ENCODE measurements around the gene B3GNT8. TPM values are rescaled to one million over a fixed set of nuclear protein-coding genes. Genes with fewer than 3 reads are reported as not detected.
"Not testable (repeated sequence)": the region's sequence is repeated elsewhere in the genome, so short reads cannot be mapped to it uniquely, and the experiment has no call there.

B3GNT8 gene
- polyA plus RNA-seq, 6 donors from 2014 or later = 0.26 to 0.93 (median 0.35) TPM; not detected in 2

GRCh38 chr19:41420101-41420880, 6.9 kb downstream of the B3GNT8 start:
- Mint-ChIP-seq H3K27me3 (no peaks in the 10 kb centered on the region), H3K4me1 (peaks cover 0 to 10% (median 0%) of the 10 kb centered on the region in 3 donors), H3K27ac (no peak overlapping the region), H3K36me3 (peaks cover 0 to 24% of the 10 kb centered on the region in 2 donors), H3K9me3 (no peaks in the 10 kb centered on the region), H3K4me3 (peak overlapping the region in 1 of 8 donors; percentile 5)
- DNase-seq = no peak
- no peak for ATAC-seq (ENCODE audit: low read depth in 2 of 2)

DNA sequence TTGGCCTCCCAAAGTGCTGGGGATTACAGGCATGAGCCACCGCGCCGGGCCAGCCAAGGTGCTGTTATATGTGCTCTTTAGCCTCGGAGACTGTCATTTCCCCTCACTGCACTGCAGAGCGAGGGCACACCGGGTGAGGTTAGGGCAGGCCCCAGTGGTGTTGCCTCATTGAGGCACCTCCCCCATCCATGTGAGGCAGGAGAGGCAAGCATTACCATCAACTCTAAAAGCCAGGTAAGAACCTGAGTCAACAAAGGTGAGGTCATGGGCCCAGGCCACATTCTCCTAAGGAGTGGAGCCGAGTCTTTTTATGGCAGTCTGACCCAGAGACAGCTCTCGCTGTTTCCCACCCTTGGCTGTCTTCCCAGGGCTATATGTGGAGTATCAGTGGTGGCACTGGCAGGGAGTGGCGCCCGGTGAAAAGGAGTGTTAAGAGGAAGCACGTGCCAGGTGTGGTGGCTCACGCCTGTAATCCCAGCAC, 10.9 kb downstream of the B3GNT8 start:
- peak overlapping the region in 2 of 6 donors; percentile 38 to 52 for H3K27ac Mint-ChIP-seq
- no peaks in the 10 kb centered on the region for H3K27me3 Mint-ChIP-seq
- no peak overlapping the region for H3K4me3 Mint-ChIP-seq
- peaks cover 0 to 15% of the 10 kb centered on the region in 2 donors for H3K36me3 Mint-ChIP-seq
- no peak for ATAC-seq (ENCODE audit: low read depth in 2 of 2)
- peaks cover 0 to 11% (median 3%) of the 10 kb centered on the region in 3 donors for H3K4me1 Mint-ChIP-seq
- no peak for DNase-seq
- no peaks in the 10 kb centered on the region for H3K9me3 Mint-ChIP-seq

GRCh38 chr19:41415154-41415571, 12.0 kb downstream of the B3GNT8 start:
- Mint-ChIP-seq H3K9me3 (no peaks in the 10 kb centered on the region), H3K4me3 (no peak overlapping the region), H3K36me3 (peaks cover 0 to 9% of the 10 kb centered on the region in 2 donors), H3K4me1 (peaks cover 1 to 10% (median 8%) of the 10 kb centered on the region in 3 donors), H3K27me3 (no peaks in the 10 kb centered on the region), H3K27ac (no peak overlapping the region)
- ATAC-seq (ENCODE audit: low read depth in 2 of 2) = no peak
- no peak for DNase-seq

DNA sequence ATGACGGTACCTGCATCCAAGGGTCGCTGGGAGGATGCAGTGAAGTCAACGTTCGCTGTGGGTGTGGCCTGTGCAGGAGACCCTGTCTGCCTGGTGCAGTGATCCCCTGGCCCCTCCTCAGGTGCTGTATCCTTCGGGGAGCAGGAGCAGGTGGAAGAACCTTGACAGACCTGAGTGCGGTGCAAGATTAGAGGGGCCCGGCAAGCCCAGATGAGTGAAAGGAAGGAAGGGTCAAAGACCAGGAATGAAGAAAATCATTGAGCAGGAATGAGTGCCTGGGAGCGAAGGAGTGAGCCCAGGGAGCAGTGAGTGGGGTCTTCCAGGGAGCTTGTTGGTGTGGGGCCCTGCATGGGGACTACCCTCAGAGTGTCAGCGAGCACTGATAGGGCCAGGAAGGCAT, 12.7 kb downstream of the B3GNT8 start:
- Mint-ChIP-seq H3K27ac (peak overlapping the region in 1 of 6 donors; percentile 96), H3K4me1 (peaks cover 7 to 15% (median 12%) of the 10 kb centered on the region in 3 donors), H3K9me3 (no peaks in the 10 kb centered on the region), H3K36me3 (peaks cover 0 to 9% of the 10 kb centered on the region in 2 donors), H3K4me3 (no peak overlapping the region), H3K27me3 (no peaks in the 10 kb centered on the region)
- ATAC-seq (ENCODE audit: low read depth in 2 of 2) (no peak), DNase-seq (no peak)

DNA sequence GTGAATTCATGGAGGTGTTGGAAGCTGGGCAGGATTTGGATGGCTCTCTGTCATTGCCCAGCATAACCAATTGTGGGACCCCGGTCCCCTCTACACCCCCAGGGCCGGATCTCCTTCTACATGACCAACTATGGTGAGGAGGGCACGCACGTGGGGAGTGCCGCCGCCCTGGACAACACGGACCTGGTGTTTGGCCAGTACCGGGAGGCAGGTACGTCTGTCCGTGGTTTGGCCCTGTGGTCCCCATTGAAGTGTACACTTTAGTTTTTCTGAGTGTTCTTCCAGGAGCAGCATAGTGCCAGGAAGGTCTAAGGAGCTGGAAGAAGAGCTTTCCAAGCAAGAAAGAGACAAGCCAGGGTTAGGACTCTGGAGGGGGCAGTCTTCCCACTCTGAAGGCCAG, 13.2 kb downstream of the B3GNT8 start:
- H3K27me3 Mint-ChIP-seq = no peaks in the 10 kb centered on the region
- peak overlapping the region in 1 of 8 donors; percentile 72 for H3K4me3 Mint-ChIP-seq
- H3K4me1 Mint-ChIP-seq = peaks cover 12 to 20% (median 15%) of the 10 kb centered on the region in 3 donors
- no peaks in the 10 kb centered on the region for H3K9me3 Mint-ChIP-seq
- H3K27ac Mint-ChIP-seq = no peak overlapping the region
- no peak for ATAC-seq (ENCODE audit: low read depth in 2 of 2)
- no peak for DNase-seq
- peaks cover 0 to 9% of the 10 kb centered on the region in 2 donors for H3K36me3 Mint-ChIP-seq

GRCh38 chr19:41412953-41413352, 14.2 kb downstream of the B3GNT8 start:
- no peak for ATAC-seq (ENCODE audit: low read depth in 2 of 2)
- Mint-ChIP-seq H3K9me3 (no peaks in the 10 kb centered on the region), H3K27me3 (no peaks in the 10 kb centered on the region), H3K27ac (peak overlapping the region in 1 of 6 donors; percentile 10), H3K36me3 (peaks cover 0 to 9% of the 10 kb centered on the region in 2 donors), H3K4me1 (peaks cover 14 to 22% (median 15%) of the 10 kb centered on the region in 3 donors), H3K4me3 (no peak overlapping the region)
- no peak for DNase-seq

DNA sequence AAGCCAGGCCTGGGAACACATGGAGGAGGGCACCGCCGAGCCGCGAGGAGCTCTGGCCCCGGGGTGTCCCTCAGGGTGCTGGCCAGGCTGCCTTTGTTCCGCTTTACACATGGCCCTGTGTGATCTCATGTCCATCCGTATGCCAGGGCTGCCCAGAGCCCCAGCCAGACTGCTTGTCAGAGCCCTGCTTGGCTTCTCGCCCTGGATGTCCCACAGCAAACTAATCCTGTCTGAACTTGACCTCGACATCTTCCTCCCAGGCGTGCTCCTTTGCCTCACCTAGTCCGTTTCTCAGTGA, 15.3 kb downstream of the B3GNT8 start:
- ATAC-seq (ENCODE audit: low read depth in 2 of 2) = no peak
- no peaks in the 10 kb centered on the region for H3K9me3 Mint-ChIP-seq
- H3K27ac Mint-ChIP-seq = no peak overlapping the region
- DNase-seq = no peak
- peaks cover 0 to 9% of the 10 kb centered on the region in 2 donors for H3K36me3 Mint-ChIP-seq
- peaks cover 14 to 27% (median 21%) of the 10 kb centered on the region in 3 donors for H3K4me1 Mint-ChIP-seq
- no peak overlapping the region for H3K4me3 Mint-ChIP-seq
- H3K27me3 Mint-ChIP-seq = no peaks in the 10 kb centered on the region

GRCh38 chr19:41411100-41411967, 15.8 kb downstream of the B3GNT8 start:
- ATAC-seq (ENCODE audit: low read depth in 2 of 2) = no peak
- no peak for DNase-seq

DNA sequence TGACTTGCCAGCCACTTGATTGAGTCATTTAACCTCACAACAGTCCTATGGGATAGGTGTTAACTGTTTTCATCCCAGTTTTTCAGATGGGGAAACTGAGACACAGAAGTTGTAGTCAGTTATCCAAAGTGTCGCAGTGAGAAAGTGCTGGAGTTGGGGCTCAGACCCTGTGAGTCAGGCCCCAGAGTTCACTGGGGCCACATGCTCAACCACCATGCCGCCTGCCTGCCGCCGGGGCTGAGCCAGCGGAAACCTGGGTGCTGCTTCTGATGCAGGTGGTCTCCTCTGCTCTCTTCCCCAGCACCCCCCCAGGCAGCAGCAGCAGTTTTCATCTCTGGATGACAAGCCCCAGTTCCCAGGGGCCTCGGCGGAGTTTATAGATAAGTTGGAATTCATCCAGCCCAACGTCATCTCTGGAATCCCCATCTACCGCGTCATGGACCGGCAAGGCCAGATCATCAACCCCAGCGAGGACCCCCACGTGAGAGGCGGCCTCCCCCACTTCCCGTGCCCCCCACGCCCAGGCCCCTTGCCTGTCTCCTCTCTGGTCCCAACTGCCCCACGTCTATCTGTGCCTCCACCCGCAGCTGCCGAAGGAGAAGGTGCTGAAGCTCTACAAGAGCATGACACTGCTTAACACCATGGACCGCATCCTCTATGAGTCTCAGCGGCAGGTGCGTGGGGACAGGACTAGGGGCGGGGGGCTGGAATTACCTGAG, 16.7 kb downstream of the B3GNT8 start:
- peaks cover 14 to 32% (median 22%) of the 10 kb centered on the region in 3 donors for H3K4me1 Mint-ChIP-seq
- H3K27me3 Mint-ChIP-seq = no peaks in the 10 kb centered on the region
- no peak for ATAC-seq (ENCODE audit: low read depth in 2 of 2)
- DNase-seq = no peak
- H3K27ac Mint-ChIP-seq = no peak overlapping the region
- no peak overlapping the region for H3K4me3 Mint-ChIP-seq
- H3K9me3 Mint-ChIP-seq = no peaks in the 10 kb centered on the region
- H3K36me3 Mint-ChIP-seq = peaks cover 0 to 9% of the 10 kb centered on the region in 2 donors

More at GRCh38 chr19:41411100-41411967, 15.8 kb downstream of the B3GNT8 start:
- Mint-ChIP-seq H3K4me1 (peaks cover 14 to 32% (median 22%) of the 10 kb centered on the region in 3 donors), H3K27ac (no peak overlapping the region), H3K4me3 (no peak overlapping the region), H3K9me3 (no peaks in the 10 kb centered on the region), H3K27me3 (no peaks in the 10 kb centered on the region), H3K36me3 (peaks cover 0 to 9% of the 10 kb centered on the region in 2 donors)

DNA sequence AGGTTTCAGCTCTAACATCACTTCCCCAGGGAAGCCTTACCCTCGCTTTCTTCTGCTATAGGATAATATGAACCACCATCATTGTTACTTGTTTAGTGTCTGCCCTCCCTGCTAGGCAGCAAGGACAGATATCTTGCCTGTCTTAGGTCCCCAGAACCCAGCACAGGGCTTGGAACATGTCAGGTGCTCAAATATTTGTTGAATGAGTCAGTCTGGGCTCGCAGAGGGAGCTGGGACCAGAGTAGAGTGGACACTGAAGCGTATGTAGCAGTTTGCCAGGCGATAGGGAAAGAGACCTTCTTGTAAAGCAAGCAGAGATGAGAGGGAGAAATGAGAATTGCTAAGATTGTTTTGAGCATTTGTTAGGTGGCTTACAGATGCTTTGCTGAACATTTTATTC, 17.9 kb downstream of the B3GNT8 start:
- Mint-ChIP-seq H3K4me3 (peak overlapping the region in 1 of 8 donors; percentile 6), H3K36me3 (peaks cover 0 to 5% of the 10 kb centered on the region in 2 donors), H3K9me3 (no peaks in the 10 kb centered on the region), H3K27ac (peak overlapping the region in 2 of 6 donors; percentile 78 to 83), H3K4me1 (peaks cover 14 to 29% (median 22%) of the 10 kb centered on the region in 3 donors), H3K27me3 (no peaks in the 10 kb centered on the region)
- DNase-seq (no peak), ATAC-seq (ENCODE audit: low read depth in 2 of 2) (no peak)

DNA sequence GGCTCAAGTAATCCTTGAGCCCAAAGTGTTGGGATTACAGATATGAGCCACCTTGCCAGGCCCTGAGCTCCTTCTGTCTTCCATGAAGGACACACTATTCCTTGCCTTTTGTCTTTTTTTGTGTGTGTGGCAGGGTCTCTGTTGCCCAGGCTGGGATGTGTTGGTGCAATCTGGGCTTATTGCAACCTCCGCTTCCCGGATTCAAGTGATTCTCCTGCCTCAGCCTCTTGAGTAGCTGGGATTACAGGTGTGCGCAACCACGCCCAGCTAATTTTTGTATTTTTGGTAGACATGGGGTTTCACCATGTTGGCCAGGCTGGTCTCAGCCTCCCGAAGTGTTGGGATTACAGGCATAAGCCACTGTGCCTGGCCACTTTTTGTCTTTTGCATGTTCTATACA, 18.3 kb downstream of the B3GNT8 start:
- not testable (repeated sequence) for H3K9me3 Mint-ChIP-seq; ATAC-seq (ENCODE audit: low read depth in 2 of 2); H3K36me3 Mint-ChIP-seq; DNase-seq; H3K27me3 Mint-ChIP-seq
- peak overlapping the region in 2 of 8 donors; percentile 6 to 25 for H3K4me3 Mint-ChIP-seq
- H3K27ac Mint-ChIP-seq = peak overlapping the region in 2 of 6 donors; percentile 28 to 78
- peaks cover 14 to 29% (median 22%) of the 10 kb centered on the region in 3 donors for H3K4me1 Mint-ChIP-seq

GRCh38 chr19:41408256-41408655, 18.9 kb downstream of the B3GNT8 start:
- Mint-ChIP-seq H3K4me1 (peaks cover 14 to 29% (median 18%) of the 10 kb centered on the region in 3 donors), H3K4me3 (no peak overlapping the region), H3K27ac (no peak overlapping the region), H3K36me3 (no peaks in the 10 kb centered on the region), H3K9me3 (no peaks in the 10 kb centered on the region), H3K27me3 (no peaks in the 10 kb centered on the region)
- ATAC-seq (ENCODE audit: low read depth in 2 of 2) (no peak), DNase-seq (no peak)

DNA sequence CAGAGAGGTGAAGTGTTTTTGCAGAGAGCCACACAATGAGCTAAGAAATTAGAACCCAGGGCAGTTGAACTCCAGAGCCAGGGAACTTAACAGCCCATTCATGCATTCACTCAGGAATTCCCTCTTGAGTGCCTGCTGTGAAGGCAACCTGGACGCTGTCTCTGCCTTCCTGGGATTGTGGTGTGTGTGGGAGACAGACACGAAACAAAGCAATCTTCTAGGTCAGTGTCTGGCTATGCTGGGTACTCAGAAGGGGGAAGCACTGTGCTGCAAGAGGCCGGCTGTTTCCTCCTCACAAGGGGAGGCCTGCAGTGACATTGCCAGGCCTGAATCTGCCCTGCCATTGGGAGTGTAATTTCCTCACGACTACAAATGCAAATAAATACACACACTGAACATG, 19.9 kb downstream of the B3GNT8 start:
- Mint-ChIP-seq H3K36me3 (no peaks in the 10 kb centered on the region), H3K4me3 (peak overlapping the region in 1 of 8 donors; percentile 1), H3K27me3 (no peaks in the 10 kb centered on the region), H3K27ac (peak overlapping the region in 1 of 6 donors; percentile 43), H3K4me1 (peaks cover 14 to 29% (median 22%) of the 10 kb centered on the region in 3 donors), H3K9me3 (no peaks in the 10 kb centered on the region)
- no peak for ATAC-seq (ENCODE audit: low read depth in 2 of 2)
- DNase-seq = no peak

Measured in naive B cell (primary cell).